Psoas muscle (tissue), 8 donors: Measurements from ENCODE around the gene CHMP6. TPM values are rescaled to one million over a fixed set of nuclear protein-coding genes. Genes with fewer than 3 reads are reported as not detected.

Source experiments
- ATAC-seq, 4 donors: fragments of 200-7000 bp; cut with Tn5 transposase; one replicate each; pipeline ENCODE4 v1.9.1; 2020; ENCODE audit warnings: moderate library complexity in 3 of 4, mild to moderate bottlenecking in 2 of 4
- DNase-seq, 2 donors: peaks; one replicate each; pipeline ENCODE4 v3.0.0-alpha.2; 2020
- H3K27ac ChIP-seq: fragments of 200-600 bp; one replicate; pipeline ENCODE4 v1.8.0; 2022
- H3K27me3 ChIP-seq, 3 donors: fragments of 200-600 bp in 1 of 3; one replicate each; pipeline versions ENCODE4 v1.6.1 to v1.8.0; 2013 to 2022; ENCODE audit warnings: low read length in 2 of 3, mild to moderate bottlenecking in 2 of 3, moderate library complexity in 1 of 3; ENCODE audit not compliant: insufficient read depth in 3 of 3
- H3K36me3 ChIP-seq, 2 donors: fragments of 200-600 bp in 1 of 2; one replicate each; pipeline versions ENCODE4 v1.6.1 to v1.8.0; 2013 to 2022; ENCODE audit warnings: low read depth in 1 of 2, mild to moderate bottlenecking in 1 of 2, moderate library complexity in 1 of 2; ENCODE audit not compliant: insufficient read depth in 1 of 2
- H3K4me1 ChIP-seq: fragments of 200-600 bp; one replicate; pipeline ENCODE4 v1.8.0; 2022
- H3K4me3 ChIP-seq: fragments of 200-600 bp; one replicate; pipeline ENCODE4 v1.8.0; 2022; ENCODE audit warnings: mild to moderate bottlenecking
- H3K9me3 ChIP-seq: fragments of 200-600 bp; one replicate; pipeline ENCODE4 v1.8.0; 2022
- CTCF ChIP-seq: fragments of 200-600 bp; IDR thresholded peaks from one replicate; pipeline ENCODE4 v1.8.0; 2022; ENCODE audit warnings: antibody characterized with exemption
- WGBS, 3 donors: extraction: QIAGEN DNeasy Blood & Tissue Kit; methylation state at CpG; one replicate each; pipeline versions ENCODE4 v1.1.6 to v1.1.7; 2013; 5-methylcytosine and 5-hydroxymethylcytosine counted together
- intact Hi-C, 2 donors: fragments of 100-400 bp; cut with DNase I; formaldehyde crosslinking; loops; one replicate each; pipeline versions ENCODE4 v1.11.0 to v1.14.2; 2022
- polyA plus RNA-seq, 3 donors: library from polyadenylated mRNA; stranded (reverse); fragments of 200-250 nt; gene quantifications; one replicate each; pipeline ENCODE4 v1.2.3, GENCODE V29; 2013
- total RNA-seq, 4 donors: library from RNA; stranded (reverse); fragmentation: NEBNext Ultra II Directional in 2 of 4; extraction: Animal tissue kit (Norgen Biotek cat#: 25700) in 2 of 4; gene quantifications; one replicate each; pipeline versions ENCODE4 v1.2.1 to v1.2.4, GENCODE V29; 2021 to 2023
- donor health status: healthy with polysubstance abuse.
- donor health status: DM: no; HTN: no; CAD: no; lungs with moderate emphysema.
- donor health status: Bipolar disorder and iron deficiency.
- donor health status: healthy.
- donor health status: DM: yes; HTN: yes; CAD: no.
- donor health status: DM: no; HTN: no; CAD: no.
- donor health status: DM: no; HTN: no; CAD: no.
- donor health status: DM: yes; HTN: yes; CAD: no.

Gene CHMP6
- total and polyA plus RNA-seq, 7 donors, result 32.0 to 53.2 (median 36.9) TPM

GRCh38 chr17:80944326-80944725 lies 47.3 kb upstream of the CHMP6 start:
- Histone ChIP-seq H3K27ac (no peak overlapping the region), H3K4me1 (peaks cover 11% of the 10 kb centered on the region), H3K27me3 (no peaks in the 10 kb centered on the region), H3K4me3 (no peak overlapping the region), H3K36me3 (peaks cover 0 to 57% of the 10 kb centered on the region in 2 donors), H3K9me3 (no peaks in the 10 kb centered on the region)
- WGBS, 3 donors, result 86 to 94% (median 93%) methylated on average over 9 of the region's 9 CpGs
- intact Hi-C loops, result no loop called here
- DNase-seq (no peak), ATAC-seq (no peak)
- TF ChIP-seq CTCF, result no peak

- no peaks in the 10 kb centered on the region for H3K9me3 ChIP-seq
- ATAC-seq (no peak), DNase-seq (peak in 1 of 2 donors; percentile 30)
- intact Hi-C loops, result no loop called here
- 95 to 96% (median 96%) methylated on average over 17 of the region's 17 CpGs for WGBS, 3 donors
- H3K36me3 ChIP-seq, result peaks cover 0 to 60% of the 10 kb centered on the region in 2 donors
- no peaks in the 10 kb centered on the region for H3K27me3 ChIP-seq
- H3K4me3 ChIP-seq, result no peak overlapping the region
- H3K27ac ChIP-seq, result no peak overlapping the region
- no peak for TF ChIP-seq CTCF
- peaks cover 11% of the 10 kb centered on the region for H3K4me1 ChIP-seq
Measured at GRCh38 chr17:80945736-80946135, 45.9 kb upstream of the CHMP6 start.

GRCh38 chr17:80946449-80946848 lies 45.2 kb upstream of the CHMP6 start:
- Histone ChIP-seq H3K36me3 (peaks cover 0 to 63% of the 10 kb centered on the region in 2 donors), H3K27ac (no peak overlapping the region), H3K27me3 (no peaks in the 10 kb centered on the region), H3K4me1 (peaks cover 11% of the 10 kb centered on the region), H3K9me3 (no peaks in the 10 kb centered on the region), H3K4me3 (no peak overlapping the region)
- ATAC-seq, result no peak
- intact Hi-C loops, result no loop called here
- 95 to 97% (median 95%) methylated on average over 8 of the region's 8 CpGs for WGBS, 3 donors
- TF ChIP-seq CTCF, result no peak
- no peak for DNase-seq

- DNase-seq, result peak in 1 of 2 donors; percentile 32
- intact Hi-C loops, result no loop called here
- H3K36me3 ChIP-seq, result peaks cover 0 to 69% of the 10 kb centered on the region in 2 donors
- no peak for TF ChIP-seq CTCF
- no peaks in the 10 kb centered on the region for H3K9me3 ChIP-seq
- peaks cover 6% of the 10 kb centered on the region for H3K4me1 ChIP-seq
- no peak overlapping the region for H3K27ac ChIP-seq
- H3K4me3 ChIP-seq, result no peak overlapping the region
- ATAC-seq, result no peak
- WGBS, 3 donors, result 90 to 92% (median 92%) methylated on average over 21 of the region's 21 CpGs
- no peaks in the 10 kb centered on the region for H3K27me3 ChIP-seq
Measured at GRCh38 chr17:80947200-80947940, 44.3 kb upstream of the CHMP6 start.
